ENCODE measurements around the gene EIF4ENIF1.

The EIF4ENIF1 gene

DNA sequence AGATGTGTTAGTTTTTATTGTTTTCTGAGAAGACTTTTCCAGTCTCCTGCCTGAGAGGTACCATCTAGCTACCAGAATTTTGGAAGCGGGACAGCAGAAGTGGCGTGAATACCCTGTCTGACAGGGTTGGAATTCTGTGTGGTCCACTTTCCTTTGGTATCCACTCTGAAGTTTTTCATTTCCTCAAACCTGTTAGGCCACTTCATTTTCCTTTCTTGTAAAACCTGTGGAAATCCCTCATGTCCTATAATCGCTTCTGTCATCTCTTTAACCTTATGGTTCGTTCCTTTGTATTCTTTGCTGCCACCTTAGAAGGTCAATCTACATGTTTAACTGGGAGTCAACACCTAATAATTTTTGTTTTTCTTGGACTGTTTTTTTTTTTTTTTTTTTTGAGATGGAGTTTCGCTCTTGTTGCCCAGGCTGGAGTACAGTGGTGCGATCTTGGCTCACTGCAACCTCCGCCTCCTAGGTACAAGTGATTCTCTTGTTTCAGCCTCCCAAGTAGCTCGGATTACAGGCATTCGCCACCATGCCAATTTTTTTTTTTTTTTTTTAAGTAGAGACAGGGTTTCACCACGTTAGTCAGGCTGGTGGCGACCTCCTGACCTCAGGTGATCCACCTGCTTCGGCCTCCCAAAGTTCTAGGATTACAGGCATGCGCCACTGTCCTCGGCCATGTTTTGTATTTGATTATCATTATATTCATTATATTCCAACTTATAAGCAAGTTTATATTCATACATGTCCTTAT, 13.7 kb upstream of the EIF4ENIF1 start:
- no peak for DNase-seq (ENCODE audit: low read depth, low spot score)
- TF ChIP-seq, protein P1, sequence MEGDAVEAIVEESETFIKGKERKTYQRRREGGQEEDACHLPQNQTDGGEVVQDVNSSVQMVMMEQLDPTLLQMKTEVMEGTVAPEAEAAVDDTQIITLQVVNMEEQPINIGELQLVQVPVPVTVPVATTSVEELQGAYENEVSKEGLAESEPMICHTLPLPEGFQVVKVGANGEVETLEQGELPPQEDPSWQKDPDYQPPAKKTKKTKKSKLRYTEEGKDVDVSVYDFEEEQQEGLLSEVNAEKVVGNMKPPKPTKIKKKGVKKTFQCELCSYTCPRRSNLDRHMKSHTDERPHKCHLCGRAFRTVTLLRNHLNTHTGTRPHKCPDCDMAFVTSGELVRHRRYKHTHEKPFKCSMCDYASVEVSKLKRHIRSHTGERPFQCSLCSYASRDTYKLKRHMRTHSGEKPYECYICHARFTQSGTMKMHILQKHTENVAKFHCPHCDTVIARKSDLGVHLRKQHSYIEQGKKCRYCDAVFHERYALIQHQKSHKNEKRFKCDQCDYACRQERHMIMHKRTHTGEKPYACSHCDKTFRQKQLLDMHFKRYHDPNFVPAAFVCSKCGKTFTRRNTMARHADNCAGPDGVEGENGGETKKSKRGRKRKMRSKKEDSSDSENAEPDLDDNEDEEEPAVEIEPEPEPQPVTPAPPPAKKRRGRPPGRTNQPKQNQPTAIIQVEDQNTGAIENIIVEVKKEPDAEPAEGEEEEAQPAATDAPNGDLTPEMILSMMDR (IDR thresholded peaks at IDR 0.05; ENCODE audit: insufficient read depth, low read length, missing control alignments): no peak
- ChIA-PET CTCF (no interaction called here), POLR2A (interaction anchor here (0.6 kb wide), 1 partner anchor 346 kb away, joined by 3 read pairs; no protein-coding TSS in a partner anchor)
- H3K4me3 ChIP-seq (ENCODE audit: low read depth, low read length): no peak overlapping the region

DNA sequence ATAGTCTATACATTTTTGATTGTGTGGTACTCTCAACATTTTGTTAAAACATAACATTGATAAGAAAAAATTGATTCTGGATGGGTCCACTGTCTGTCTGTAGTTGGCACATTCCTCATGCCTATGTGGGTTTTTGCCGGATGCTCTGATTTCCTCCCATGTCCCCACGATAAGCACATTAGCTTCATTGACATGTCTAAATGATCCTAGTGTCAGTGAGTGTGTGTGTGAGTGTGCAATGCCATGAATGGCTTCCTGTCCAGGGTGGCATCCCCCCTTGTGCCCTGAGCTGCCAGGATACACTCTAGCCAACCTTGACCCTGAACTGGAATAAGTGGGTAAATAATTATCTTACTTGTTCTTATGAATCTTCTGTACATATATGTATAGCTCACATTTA, 12.1 kb upstream of the EIF4ENIF1 start:
- H3K4me3 ChIP-seq (ENCODE audit: low read depth, low read length): no peak overlapping the region
- ChIA-PET POLR2A (interaction anchor here (0.6 kb wide), 1 partner anchor 8 kb away, joined by 3 read pairs; no protein-coding TSS in a partner anchor), CTCF (interaction anchor here (0.6 to 1.4 kb wide), 2 partner anchors 11 to 23 kb away, joined by 4 read pairs; no protein-coding TSS in a partner anchor)
- TF ChIP-seq, protein P1 (IDR thresholded peaks at IDR 0.05; ENCODE audit: insufficient read depth, low read length, missing control alignments): no peak
- no peak for DNase-seq (ENCODE audit: low read depth, low spot score)

DNA sequence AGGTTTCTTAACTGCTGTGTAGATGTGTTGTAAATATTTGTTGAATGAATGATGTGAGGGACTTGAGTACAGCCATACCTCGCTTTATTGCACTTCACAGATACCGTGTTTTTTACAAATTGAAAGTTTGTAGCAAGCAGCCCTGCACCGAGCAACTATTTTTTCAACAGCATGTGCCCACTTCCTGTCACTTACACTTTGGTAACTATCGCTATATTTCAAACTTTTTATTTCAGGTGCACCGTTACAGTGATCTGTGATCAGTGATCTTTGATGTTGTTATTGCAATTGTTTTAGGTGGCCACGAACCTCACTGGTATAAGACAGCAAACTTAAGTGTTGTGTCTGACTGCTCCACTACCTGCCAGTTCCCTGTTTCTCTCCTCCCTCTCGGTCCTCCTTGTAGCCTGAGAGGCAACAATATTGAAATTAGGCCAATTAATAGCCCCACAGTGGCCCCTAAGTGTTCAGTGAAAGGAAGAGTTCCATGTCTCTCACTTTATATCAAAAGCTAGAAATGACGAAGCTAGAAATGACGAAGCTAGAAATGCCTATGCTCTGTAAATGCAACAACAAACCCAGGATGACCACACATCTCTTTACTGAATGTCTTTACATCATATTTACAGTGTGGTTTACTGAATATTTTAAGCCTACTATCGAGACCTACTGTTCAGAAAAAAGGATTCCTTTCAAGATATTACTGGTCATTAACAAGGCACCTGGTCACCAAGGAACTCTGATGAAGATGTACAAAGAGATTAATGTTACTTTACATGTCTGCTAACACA, 7.7 kb upstream of the EIF4ENIF1 start:
- no peak for DNase-seq (ENCODE audit: low read depth, low spot score)
- TF ChIP-seq, protein P1 (IDR thresholded peaks at IDR 0.05; ENCODE audit: insufficient read depth, low read length, missing control alignments): no peak
- POLR2A ChIA-PET: no interaction called here
- CTCF ChIA-PET: no interaction called here
- peak overlapping the region; percentile 95 for H3K4me3 ChIP-seq (ENCODE audit: low read depth, low read length)

DNA sequence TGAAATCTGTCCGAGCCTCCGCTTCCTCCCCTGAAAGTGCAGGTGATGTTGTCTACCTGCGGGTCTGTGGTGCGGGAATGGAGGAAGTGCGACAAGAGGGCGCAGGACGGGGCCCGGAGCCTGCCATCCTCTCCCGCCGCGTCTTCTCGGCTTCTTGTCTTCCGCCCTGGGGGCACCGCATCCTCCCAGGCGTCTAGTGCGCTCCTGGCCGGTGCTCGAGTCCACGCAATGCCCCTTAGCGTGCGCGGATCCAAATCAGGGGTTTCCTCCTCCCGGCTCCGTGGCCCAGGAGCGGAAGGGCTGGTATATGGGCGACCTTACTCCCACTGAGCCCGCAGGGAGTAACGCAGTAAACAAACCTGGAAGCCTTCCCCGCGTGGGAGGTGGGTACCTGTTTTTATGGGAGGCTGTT, 7.1 kb upstream of the EIF4ENIF1 start:
- peak overlapping the region; percentile 95 for H3K4me3 ChIP-seq (ENCODE audit: low read depth, low read length)
- DNase-seq (ENCODE audit: low read depth, low spot score): no peak

DNA sequence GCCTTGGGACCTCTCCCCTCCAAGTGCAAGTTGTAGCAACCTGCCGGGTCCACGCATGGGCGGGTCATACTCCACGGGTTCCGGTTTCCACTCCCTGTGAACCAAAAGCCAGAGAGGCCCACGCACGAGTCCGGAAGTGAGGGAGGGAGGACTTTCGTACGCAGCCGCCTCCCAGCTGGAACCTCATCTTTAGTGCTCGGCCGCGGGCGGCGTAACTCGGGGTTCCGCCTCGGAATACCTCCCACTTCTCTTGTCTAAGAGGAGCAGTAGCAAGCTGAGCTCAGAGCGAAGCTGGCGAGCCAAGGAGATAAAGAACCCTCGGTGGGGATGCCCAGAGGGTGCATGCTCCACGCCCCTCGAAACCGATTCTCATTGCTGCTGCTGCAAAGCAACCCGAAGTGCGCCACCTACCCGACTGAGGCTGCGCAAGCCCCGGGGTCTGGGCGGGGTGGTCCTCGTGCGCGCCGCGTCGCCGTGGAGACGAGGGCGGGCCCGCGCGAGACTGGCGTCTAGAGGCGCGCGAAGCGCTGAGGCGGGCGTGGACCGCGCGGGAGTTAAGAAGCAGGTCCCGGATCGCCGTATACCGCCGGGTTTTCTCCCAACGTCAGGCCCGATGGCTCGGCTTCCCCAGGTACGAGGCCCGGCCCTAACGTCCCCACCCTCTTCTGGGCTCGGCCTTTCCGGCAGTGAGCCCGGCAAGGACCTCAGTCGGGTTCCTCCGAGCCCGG, 6.5 kb upstream of the EIF4ENIF1 start, which contains the start of gene SFI1:
Gene SFI1, plus strand, starts transcription at position 530 of the 728 bp plus-strand sequence. CDS start 11,749 bp downstream, outside the sequence.
- CTCF ChIA-PET: interaction anchor here (0.7 to 1.0 kb wide), 2 partner anchors 11 to 18 kb away, joined by 3 to 5 read pairs; no protein-coding TSS in a partner anchor
- POLR2A ChIA-PET: no interaction called here
- TF ChIP-seq, protein P1 (IDR thresholded peaks at IDR 0.05; ENCODE audit: insufficient read depth, low read length, missing control alignments): peak; percentile 45
- peak within 1 kb of the TSS; percentile 95 for H3K4me3 ChIP-seq (ENCODE audit: low read depth, low read length)
- DNase-seq (ENCODE audit: low read depth, low spot score): no peak

More for the DNA sequence above, 7.1 kb upstream of the EIF4ENIF1 start:
- CTCF ChIA-PET: no interaction called here
- TF ChIP-seq, protein P1 (IDR thresholded peaks at IDR 0.05; ENCODE audit: insufficient read depth, low read length, missing control alignments): no peak
- POLR2A ChIA-PET: no interaction called here

Data from AG04449 (cell line).